SK-N-DZ (cell line): Measurements from ENCODE around the gene EN2.

Source experiments
- DNase-seq: peaks from one replicate; pipeline ENCODE4 v3.0.0-alpha.2; 2015; ENCODE audit warnings: low spot score

Gene EN2

DNA sequence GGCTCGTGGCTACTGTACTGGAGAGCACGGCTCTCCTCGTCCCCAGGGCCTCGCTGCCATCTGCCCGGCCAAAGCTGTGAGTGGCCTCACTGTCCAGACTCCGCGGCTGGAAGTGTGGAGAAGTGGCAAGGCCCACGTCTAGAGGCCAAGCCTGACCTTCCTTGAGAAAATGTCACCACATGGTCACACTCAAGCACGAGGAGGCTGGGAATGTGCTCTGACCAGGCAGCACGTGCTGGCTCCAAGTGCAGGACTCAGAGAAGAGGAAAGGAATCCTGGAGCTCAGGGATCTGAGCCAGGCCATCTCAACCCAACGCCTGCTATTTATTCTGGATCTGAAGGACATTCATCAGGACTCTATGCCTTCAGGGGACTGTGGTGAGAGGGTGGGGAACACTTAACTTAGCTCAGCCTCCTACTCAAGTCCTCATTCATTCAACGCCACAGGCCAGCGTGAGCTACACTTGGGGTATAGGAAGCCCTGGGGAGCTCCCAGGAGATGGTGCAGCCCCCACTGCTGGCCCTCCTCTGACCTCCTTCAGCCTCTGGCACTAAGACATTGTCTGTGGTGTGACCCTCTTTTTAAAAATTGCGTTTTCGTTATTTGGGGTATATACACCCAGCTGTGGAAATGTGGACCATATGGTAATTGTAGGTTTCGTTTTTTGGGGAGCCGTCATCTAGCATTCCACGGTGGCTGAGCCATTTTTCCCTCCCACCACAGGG lies 29.0 kb downstream of the EN2 start:
- no peak for DNase-seq

DNA sequence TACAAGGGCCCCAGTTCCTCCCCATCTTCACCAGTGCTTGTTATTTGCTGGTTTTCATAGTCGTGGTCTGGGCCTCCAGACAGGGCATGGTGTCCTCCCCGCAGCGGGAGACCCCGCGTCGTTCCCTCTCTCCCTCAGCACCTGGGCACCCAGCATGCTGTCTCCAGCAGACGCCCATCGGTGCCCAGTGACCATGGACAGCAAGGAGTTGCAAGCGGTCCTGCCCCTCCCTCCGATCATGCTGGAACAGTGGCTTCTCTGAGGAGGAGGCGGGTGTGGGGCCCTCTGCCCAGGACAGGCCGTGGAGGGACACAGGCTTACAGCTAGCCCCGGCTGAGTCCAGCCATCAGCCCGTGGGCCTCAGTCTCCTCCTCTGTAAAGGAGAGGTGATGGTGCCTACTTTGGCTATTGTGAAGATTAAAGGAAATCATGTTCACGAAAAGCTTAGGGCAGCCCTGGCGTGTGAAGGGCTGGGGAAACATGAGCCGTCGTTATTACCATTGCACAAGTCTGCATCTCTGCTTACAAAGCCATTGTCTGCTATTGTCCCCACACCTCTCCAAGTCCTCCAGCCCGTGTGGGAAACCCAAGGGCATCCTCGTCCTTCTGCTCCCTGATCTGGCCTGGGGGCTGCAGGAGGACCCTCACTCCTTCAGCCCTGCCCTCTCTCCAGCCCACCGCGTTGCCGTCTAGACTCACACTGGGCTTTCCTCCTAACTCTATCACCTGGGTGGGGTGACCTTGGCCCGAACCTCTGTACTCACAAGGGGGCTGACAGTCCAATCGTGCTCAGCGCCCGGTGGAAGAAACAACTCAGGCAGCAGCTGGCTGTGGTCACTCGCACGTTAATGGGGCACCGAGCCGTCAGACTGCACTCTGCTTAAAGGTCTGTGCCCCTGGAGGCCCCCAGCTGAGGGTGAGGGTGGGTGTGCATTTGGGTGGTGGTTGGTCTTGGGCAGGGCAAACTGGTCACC lies 29.9 kb downstream of the EN2 start:
- no peak for DNase-seq

DNA sequence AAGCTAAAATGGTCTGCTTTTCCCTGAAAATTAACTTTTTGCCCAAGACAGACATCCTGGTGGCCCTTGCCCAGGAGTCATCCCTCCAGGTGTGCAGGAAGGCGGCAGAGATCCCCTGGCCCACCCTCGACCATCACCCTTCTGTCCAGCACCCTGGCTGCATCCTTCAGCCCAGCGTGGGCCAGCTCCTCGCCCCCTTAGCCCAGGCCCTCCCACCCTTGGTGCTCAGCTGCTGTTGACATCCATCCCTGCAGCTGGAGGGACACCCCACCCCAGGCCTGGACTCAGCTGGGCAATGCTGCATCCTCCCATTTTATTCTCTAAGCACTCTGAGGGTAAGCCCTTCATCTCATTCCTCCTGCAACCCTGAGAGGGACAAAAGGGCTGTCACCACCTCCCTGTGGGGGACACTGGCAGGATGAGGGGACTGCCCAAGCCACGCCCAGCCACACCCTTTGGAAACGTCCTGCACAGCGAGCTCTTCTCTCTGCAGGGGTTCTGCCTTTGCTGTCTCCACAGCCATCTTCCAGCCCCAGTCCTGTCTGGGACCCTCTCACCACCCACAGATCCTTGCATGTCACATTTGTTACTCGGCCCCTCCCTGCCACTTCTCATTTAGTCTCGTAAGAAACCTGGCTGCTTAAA lies 30.7 kb downstream of the EN2 start:
- no peak for DNase-seq

DNA sequence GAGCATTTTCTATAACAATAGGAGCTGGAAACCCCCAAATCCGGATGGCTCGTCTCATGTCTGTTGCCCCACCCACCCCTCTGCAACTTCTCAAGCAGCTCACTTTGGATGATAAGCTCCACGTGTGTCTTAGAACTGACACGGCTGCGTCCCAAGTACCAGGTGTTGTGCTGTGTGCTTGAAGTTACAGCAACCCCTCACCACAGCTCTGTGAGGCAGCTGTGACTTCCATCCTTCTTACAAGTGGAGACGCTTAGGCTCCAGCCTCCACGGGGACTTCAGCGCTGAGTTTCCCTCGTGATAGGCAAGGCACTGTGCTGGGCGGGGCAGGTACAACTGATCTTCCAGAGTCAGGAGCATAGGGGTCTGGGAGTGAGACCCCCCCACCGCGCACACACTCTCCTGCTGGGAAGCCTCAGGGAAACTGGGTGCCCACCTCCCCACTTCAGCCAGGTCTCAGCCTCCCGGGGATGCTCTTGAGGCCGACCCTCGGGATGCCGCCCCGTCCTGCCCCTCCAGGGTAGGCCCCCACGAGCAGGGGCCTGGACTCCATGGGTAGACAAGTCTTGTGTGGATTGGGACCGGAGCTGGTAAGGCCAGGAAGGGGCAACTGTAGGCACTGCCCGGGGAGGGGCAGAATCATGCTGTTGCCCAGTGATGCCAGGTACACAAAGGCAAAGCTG lies 31.4 kb downstream of the EN2 start:
- DNase-seq: no peak

DNA sequence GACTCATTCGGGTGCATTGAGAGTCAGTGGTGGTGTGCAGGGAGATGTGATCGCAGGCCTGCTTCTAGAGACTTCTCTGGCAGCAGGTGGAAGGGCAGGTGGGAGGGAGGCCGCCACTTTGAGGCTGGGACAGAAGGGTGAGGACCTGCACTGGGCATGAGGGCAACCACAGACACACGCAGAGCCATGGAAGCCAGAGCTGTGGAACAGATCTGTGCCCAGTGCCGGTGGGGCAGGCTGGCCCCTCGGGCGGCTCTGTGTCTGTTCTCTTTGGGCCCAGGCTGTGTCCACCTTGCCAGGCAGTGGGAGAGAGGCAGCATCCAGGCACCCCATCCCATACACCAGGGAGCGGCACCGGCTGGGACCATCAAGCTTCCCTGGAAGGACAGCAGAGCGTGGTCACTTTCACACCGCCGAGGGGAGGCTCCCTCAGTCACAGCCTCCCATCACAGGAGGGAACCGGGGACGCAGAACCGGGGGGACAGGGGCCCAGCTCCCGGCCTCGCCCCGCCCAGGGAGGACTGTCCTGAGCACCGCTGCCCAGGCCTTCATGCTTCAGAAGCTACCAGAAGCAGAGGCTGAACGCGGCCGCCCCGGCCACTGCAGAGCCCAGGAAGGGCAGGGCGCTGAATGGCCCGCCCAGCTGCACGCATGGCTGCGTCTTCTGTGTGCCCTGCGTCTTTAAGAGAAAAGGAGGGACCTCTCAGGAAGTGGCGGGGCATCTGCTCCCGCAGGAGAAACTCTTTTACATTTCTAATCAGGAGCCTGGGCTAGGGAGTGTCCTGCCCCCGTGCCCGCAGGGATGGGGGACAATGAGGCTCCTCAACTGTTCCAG lies 32.1 kb downstream of the EN2 start:
- no peak for DNase-seq

DNA sequence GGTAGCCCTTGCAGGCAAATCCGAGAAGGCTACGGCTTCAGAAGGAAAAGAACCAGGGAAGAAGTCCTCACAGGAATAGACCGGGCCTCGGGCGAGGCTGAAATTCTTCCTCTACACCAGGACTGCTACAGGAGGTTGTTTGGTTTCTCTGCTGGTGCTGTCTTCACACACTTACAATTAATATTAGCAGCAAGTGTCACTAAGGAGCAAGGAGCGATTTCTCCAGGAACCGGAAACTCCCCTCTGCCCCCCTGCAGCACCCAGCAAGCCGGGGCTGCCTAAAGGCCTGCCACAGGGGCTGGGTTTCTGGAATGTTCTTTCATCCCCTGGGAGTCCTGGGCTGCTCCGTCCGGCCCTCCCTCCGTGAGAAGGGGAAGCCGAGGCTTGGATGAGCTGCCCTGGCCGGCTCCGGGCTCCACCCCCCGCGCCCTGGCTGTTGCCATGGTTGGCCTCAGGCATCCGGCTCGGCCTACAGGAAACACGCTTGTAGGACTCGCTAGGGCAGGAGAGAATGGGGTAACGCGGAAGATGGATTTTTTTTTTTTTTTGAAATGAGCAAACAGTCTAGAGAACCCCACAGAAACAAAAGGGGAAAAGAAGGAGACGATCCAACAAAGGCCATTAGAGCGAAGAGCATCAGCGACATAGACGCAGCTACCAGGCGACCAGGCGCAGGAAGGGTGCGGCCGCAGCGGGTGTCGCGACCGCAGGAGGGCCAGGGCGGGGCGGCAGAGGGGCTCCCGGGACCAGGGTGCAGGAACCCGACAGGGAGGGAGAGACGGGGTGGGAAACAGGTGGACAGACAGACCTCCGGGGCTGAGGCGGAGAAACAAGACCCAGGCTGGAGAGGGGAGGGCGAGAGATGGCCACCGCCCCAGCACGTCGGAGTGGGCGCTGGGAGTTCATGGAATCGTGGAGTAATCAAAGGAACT lies 33.0 kb downstream of the EN2 start:
- no peak for DNase-seq

DNA sequence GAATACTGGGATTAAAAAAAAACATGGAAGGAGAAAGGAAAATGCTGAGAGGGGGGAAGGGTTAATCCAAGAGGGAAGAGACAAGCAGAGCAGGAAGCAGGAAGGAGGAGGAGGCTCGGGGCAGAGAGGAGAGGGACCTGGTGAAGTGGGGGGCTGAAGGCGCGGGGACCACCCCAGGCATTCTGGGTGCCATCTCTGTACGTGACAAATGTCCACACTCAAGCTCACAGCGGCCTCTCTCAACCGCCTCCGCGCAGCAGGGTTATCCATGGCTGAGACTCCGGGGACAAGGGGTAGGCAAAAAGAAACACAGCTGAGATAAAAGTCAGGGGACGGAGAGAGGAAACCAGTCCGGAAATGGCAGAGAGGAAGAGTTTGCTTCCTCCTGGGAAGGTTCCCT lies 33.9 kb downstream of the EN2 start:
- DNase-seq: no peak

DNA sequence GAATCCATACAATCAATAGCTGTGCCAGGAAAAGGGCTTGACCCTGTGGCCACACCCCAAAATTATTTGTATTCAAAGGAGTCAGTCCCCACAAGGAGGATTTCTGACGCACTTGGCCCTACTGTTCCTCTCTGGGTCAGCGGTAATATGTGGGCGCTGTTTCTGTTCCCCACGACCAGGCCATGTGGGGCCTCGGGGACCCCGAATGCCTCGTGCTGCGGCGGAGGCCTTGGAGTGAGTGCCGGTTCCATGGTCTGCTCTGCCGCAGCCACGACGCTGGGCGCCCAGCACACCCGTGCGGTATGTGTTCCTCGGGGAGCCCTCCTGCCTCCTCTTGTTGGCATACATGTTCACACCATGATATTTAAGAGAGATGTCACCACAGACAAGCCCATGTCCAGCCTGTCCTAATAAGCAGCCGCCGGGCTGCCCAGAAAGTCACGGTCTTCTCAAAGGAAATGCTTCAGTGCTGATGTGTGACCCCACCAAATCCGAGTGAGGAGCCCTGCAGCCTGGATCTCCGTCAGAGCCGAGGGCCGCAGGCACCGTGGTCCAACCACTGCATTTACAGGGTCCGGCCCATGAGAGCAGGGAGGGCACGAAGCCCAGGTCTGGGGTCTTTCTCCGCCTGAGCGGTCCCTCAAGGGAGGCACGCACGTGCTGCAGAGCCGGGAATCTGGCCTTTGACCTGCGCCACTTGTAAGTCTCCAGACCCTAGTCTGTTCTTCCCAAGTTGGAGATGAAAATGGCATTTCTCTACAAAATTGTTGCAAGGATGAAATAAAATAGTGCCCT lies 36.0 kb downstream of the EN2 start:
- DNase-seq: no peak

DNA sequence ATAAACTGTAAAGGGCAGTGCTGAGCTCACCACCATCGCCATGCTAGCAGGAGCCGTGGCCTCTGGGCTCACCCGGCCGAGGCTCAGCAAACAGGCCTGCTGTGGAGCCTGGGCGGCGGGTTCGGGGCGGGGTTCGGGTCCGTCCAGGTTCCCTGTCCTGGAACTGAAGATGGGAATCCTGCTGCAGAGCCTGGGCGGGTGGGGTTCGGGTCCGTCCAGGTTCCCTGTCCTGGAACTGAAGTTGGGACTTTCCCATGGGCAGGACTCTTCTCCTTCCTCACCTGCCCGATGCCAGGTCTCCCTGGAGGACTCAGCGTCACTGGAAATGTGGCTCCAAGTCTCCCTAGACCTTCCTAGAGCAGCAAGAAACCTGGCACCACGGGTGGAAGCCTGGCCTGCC lies 36.6 kb downstream of the EN2 start:
- DNase-seq: no peak

DNA sequence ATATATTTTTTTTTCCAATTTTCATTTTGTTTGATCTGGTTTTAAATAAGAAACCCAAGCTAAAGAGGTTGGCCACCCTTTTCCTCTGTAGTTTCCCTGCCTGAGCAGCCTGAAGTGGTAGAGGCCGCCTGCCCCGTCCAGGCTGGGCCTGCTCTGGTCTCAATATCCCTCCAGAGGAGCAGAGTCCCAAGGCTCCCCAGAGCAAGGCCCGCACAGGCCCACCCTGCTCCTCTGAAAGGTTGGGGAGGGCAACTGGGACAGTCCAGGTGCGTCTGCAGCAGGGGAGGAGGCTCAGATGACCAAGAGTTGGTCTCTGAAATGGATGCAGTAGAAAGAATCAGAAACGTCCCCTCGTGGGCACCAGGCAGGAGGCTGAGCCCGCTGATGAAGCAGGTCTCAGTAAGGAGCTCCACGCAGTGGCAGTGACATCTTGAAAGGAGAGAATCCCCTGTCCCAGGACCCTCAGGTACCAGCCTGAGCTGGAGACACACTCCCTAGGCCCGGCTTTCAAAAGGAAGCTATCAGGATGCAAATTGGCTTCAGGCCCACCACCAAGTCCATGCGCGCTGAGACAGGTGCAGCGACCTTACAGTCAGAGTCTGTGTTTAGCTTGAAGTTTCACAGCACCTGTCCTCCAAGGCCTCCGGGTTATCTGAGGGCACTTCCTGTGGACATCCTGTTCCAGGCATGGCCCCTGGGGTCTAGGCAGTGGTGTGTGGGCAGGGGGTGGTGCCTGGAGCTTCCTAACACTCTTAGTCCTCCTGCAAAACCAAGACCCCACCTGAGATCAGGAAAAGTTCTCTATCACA lies 37.7 kb downstream of the EN2 start:
- DNase-seq: no peak

DNA sequence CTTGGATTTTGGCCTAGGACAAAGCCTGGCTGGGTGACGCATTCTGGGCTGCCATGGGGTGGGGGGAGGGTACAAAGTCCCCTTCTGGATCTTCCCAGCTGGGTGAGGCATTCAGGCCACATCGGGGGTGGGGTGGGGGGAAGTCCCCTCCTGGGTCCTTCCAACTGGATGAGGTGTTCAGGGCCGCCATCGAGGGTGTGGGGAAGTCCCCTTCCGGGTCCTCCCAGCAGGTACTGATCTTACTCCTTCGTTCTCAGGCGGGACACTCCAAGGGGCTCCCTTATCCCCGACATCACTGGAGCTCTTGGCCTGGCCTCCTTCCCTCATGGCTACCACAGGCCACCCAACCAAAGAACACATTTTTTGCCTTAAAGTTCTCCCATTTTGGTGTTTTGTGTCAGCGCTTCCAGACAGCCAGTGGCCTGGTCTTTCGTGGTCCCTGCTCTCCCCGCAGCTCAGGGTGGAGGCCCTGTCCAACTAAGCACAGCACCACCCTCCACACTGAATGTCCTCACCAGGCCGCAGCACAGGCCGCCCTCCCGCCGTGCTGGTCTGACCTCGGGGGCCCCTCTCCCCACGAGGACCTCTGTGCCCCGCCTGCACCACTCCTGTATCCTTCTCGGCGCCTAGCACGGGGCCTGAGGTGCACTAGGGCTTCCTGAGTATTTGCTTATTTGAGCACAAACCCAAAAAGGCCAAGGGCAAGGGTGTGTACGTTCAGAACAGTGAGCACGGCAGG lies 38.5 kb downstream of the EN2 start:
- no peak for DNase-seq

DNA sequence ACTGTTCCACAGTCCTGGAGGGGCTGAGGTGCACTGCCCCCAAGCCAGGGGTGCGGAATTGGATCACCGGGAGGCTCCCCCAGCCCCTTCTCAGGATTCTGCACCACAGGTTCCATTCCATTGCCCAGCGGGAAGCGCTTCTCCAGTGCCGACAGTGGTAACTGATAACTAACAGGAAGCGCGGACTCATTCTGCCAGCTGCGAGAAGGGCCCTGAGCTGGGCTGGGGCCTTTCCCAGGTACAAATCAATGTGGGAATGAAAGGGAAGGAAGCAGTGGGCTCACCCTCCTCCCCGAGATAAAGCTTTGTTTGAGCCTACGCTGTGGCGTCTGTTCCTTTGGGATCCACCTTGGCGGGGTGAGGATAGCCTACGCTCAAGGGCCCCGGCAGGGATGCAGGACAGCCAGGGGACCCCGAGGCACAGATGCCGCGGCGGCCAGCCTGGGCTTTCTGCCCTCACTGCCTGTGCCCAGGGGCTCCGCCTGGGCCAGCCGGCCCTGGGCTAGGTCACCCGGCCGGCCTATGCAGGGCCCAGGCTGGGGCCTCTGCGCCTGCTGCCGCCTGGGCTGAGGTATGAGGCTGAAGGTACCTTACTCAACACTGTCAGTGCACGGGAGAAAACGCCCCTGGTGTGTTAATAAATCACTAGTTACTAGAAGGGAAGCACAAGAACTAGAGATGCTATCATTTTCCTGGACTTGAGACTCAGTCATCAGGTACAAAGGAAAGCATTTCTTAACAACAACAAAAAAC lies 39.4 kb downstream of the EN2 start:
- no peak for DNase-seq

DNA sequence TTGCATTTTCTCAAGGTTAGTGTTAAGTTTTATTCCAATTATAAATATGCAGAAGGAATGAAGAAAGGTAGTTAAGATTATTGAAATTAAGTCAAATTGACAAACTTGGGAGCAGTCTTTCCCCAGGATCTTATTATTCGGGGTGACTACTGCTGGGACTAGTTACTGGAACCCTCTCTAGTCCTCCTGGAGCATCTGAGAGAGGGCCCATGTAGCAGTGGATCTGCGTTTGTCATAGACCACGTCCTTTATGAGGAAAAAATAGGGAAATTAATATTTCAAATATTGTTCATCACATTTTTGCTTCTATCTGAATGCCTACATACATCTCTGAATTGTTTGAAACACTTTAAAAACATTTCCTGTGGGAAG lies 47.5 kb downstream of the EN2 start:
- no peak for DNase-seq

DNA sequence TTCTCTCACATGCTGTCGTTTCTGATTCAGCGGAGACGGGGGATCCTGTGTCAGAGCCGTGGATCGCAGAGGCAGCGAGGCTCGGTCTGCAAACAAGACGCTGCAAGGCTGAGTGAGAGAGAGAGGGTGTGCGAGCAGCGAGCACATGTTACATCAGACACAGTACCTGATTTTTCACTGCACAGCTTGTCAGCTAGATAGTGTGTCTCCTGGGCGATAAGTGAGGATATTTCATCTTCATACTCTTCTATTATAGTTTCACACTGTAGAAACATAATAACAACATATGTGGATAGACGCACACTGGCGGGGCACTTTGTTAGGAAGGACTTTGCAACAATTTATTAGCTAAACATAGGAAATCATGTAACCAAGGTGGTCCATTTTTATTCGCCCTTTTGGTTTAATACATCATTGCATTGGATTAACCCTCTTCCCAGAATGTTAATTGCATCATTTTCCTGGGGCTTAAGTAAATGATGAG lies 49.0 kb downstream of the EN2 start:
- DNase-seq: peak; percentile 18

DNA sequence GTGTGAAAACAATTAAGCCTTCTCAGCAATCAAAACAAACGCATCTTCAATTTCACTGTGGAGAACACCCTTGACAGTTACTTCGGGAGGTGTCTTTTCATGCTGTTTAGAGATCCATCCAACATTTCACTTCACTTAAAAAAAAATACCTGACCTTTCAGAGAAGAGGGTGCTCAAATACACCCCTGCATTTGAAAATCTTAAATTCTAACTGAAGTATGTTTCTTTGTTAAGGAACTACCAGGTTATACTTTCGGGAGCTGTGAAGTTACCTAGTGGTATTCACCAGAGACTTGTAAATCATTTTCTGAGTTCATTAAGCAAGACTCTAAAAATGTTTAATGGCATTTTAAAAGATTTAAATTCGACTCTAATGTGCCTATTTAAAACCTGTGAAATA lies 49.6 kb downstream of the EN2 start:
- no peak for DNase-seq
